Coronary artery (tissue), 2 donors: ENCODE measurements around the gene SELENOO.

Source experiments
- DNase-seq: peaks from one replicate; pipeline ENCODE4 v3.0.0-alpha.2; 2017; ENCODE audit warnings: low spot score
- H3K27ac ChIP-seq, 2 donors: fragments of 200-600 bp; sonication (generic); one replicate each; pipeline ENCODE4 v1.5.1; 2016 to 2019
- H3K4me3 ChIP-seq: fragments of 200-600 bp; sonication (generic); 2 replicates; pipeline ENCODE4 v1.5.1; 2016; ENCODE audit warnings: mild to moderate bottlenecking, moderate library complexity
- CTCF ChIP-seq: fragments of 200-600 bp; sonication (generic); IDR thresholded peaks from one replicate; pipeline ENCODE4 v1.5.1; 2019; ENCODE audit warnings: antibody characterized with exemption

Gene SELENOO

GRCh38 chr22:50252082-50253045, 51.6 kb downstream of the SELENOO start:
- Histone ChIP-seq H3K4me3 (peak overlapping the region; percentile 76), H3K27ac (peak overlapping the region in 1 of 2 donors; percentile 76)
- no peak for DNase-seq
- TF ChIP-seq CTCF: peak; percentile 33

- no peak for DNase-seq
- no peak overlapping the region for H3K4me3 ChIP-seq
- TF ChIP-seq CTCF: no peak
- no peak overlapping the region for H3K27ac ChIP-seq
These were observed 52.5 kb downstream of the SELENOO start for GRCh38 chr22:50253046-50253915.

GRCh38 chr22:50253941-50254340, 53.1 kb downstream of the SELENOO start:
- Histone ChIP-seq H3K27ac (no peak overlapping the region), H3K4me3 (no peak overlapping the region)
- TF ChIP-seq CTCF: no peak
- DNase-seq: no peak

GRCh38 chr22:50255099-50255498, 54.3 kb downstream of the SELENOO start:
- Histone ChIP-seq H3K4me3 (no peak overlapping the region), H3K27ac (no peak overlapping the region)
- no peak for DNase-seq
- no peak for TF ChIP-seq CTCF

GRCh38 chr22:50255607-50256006, 54.8 kb downstream of the SELENOO start:
- TF ChIP-seq CTCF: no peak
- H3K4me3 ChIP-seq: no peak overlapping the region
- DNase-seq: no peak
- H3K27ac ChIP-seq: no peak overlapping the region

- Histone ChIP-seq H3K4me3 (no peak overlapping the region), H3K27ac (no peak overlapping the region)
- DNase-seq: no peak
- no peak for TF ChIP-seq CTCF
These were observed 55.5 kb downstream of the SELENOO start for GRCh38 chr22:50256258-50256862.
